Measurements from ENCODE around the gene SNAP47.

SNAP47 gene

GRCh38 chr1:227797625-227798024 lies 62.4 kb downstream of the SNAP47 start:
- no peak for DNase-seq (ENCODE audit: low spot score)

- no peak for DNase-seq (ENCODE audit: low spot score)
Observed at GRCh38 chr1:227798078-227798802, 63.0 kb downstream of the SNAP47 start.

GRCh38 chr1:227799756-227800155 lies 64.5 kb downstream of the SNAP47 start:
- no peak for DNase-seq (ENCODE audit: low spot score)

- no peak for DNase-seq (ENCODE audit: low spot score)
Observed at GRCh38 chr1:227803933-227804332, 68.7 kb downstream of the SNAP47 start.

- no peak for DNase-seq (ENCODE audit: low spot score)
Observed at GRCh38 chr1:227805606-227806197, 70.5 kb downstream of the SNAP47 start.

GRCh38 chr1:227808566-227808965 lies 73.3 kb downstream of the SNAP47 start:
- DNase-seq (ENCODE audit: low spot score) = no peak

- no peak for DNase-seq (ENCODE audit: low spot score)
Observed at GRCh38 chr1:227809026-227809425, 73.8 kb downstream of the SNAP47 start.

- DNase-seq (ENCODE audit: low spot score) = no peak
Observed at GRCh38 chr1:227813962-227814361, 78.7 kb downstream of the SNAP47 start.

GRCh38 chr1:227815468-227816409 lies 80.5 kb downstream of the SNAP47 start, which contains the start of gene PRSS38:
TSS of gene PRSS38 (plus strand) at chr1:227815675. CDS start at chr1:227815717, 42 bp downstream.
- no peak for DNase-seq (ENCODE audit: low spot score)

GRCh38 chr1:227816750-227817446 lies 81.7 kb downstream of the SNAP47 start:
- DNase-seq (ENCODE audit: low spot score) = no peak

- DNase-seq (ENCODE audit: low spot score) = no peak
Observed at GRCh38 chr1:227823537-227823936, 88.3 kb downstream of the SNAP47 start.

- no peak for DNase-seq (ENCODE audit: low spot score)
Observed at GRCh38 chr1:227824204-227824603, 89.0 kb downstream of the SNAP47 start.

GRCh38 chr1:227828786-227829185 lies 93.6 kb downstream of the SNAP47 start:
- no peak for DNase-seq (ENCODE audit: low spot score)
